HG03095 (cell line): ENCODE results near the gene NPRL2.

Source experiments
- ATAC-seq: cut with Tn5 transposase; IDR thresholded peaks from one replicate; pipeline ENCODE4 v1.9.1; 2021; ENCODE audit warnings: moderate library complexity; ENCODE audit not compliant: unreplicated experiment

The NPRL2 gene

DNA sequence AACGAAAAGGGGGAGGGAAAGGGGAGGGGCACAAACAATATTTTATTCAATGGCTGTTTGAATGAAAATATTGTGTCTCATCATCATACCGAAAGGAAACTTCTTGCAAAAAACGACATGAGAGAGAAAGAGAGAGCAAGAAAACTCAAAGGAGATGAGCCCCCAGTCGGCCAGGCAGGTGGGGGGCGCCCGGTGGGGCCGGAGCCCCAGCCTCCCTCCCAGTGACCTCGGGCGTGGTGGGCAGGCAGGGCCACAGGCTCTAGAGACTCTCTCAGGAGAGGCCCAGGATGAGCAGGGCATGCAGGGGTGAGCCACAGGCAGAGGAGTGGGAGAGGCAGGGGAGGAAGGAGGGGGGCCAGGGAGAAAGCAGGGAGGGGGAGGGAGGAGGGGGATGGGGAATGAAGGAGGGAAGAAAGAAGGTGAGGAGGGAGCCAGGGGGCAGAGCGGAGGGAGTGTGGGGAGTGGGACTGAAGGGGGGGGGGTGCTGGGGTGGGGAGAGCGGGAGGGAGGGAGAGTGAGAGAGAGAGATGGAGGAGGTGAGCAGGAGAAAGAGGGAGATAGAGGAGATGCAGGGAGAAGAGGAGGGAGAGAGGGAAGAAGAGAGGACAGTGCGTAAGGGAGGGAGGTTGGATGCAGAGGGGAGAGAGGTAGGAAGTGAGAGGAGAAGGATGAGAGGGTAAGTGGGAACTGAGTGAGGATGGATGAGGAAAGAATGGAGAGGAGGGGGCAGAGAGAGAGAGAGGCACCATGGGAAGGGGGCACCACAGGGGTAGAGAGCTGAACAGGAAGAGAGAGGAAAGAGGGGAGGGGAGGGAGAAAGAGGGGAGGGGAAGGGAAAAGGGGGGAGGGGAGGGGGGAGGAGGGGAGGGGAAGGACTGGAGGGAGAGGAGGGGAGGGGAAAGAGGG, 22.8 kb upstream of the NPRL2 start:
- ATAC-seq = no peak

GRCh38 chr3:50372349-50372748, 21.8 kb upstream of the NPRL2 start:
- no peak for ATAC-seq

- ATAC-seq = no peak
Measured at GRCh38 chr3:50371133-50371685, 20.6 kb upstream of the NPRL2 start.

DNA sequence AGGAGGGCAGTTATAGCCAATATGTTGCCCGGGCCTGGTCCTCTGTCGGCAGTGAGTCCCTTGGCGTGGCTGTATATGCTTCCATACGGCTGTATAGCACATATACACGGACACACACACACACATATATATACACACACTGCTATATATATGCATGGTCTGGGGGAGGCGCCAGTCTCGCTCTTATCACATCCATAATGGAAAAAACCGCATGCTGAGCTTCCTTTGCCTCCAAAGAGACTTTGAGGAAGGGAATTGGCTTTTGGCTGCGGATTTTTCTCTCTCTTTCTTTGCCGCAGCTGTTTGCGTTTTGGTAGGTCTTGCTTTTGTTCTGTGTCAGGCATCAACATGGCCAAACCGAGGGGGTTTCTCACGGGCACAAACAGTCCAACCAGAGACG, 20.0 kb upstream of the NPRL2 start:
- ATAC-seq = no peak

- ATAC-seq = no peak
Measured at GRCh38 chr3:50369012-50369670, 18.6 kb upstream of the NPRL2 start.

GRCh38 chr3:50365842-50366220, 15.3 kb upstream of the NPRL2 start:
- no peak for ATAC-seq

- ATAC-seq = peak; percentile 77
Measured at GRCh38 chr3:50365080-50365841, 14.7 kb upstream of the NPRL2 start.

- peak; percentile 12 for ATAC-seq
Measured at GRCh38 chr3:50364573-50365079, 14.1 kb upstream of the NPRL2 start.

DNA sequence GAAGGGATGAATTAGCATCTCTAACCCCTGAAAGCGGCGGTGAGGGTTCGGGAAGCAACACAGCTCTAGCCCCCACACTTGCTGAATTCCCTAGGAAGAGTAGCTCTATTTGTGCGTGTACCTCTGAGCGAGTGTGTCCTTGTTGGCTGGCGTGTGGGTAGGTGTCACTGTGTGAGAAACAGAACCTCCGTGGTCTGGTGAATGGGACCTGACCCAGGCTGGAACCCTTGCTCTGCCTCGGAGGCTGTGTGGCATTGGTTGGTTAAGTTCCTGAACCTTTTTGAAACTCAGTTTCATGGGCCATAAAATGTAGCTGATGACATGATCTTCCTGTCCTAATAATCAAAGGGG, 9.2 kb upstream of the NPRL2 start:
- ATAC-seq = peak; percentile 7

GRCh38 chr3:50358911-50359759, 8.6 kb upstream of the NPRL2 start, which contains the start of gene TMEM115:
Gene TMEM115, minus strand, starts transcription at chr3:50359521. Its CDS starts 458 bp downstream, at chr3:50359063.
- peak; percentile 97 for ATAC-seq

DNA sequence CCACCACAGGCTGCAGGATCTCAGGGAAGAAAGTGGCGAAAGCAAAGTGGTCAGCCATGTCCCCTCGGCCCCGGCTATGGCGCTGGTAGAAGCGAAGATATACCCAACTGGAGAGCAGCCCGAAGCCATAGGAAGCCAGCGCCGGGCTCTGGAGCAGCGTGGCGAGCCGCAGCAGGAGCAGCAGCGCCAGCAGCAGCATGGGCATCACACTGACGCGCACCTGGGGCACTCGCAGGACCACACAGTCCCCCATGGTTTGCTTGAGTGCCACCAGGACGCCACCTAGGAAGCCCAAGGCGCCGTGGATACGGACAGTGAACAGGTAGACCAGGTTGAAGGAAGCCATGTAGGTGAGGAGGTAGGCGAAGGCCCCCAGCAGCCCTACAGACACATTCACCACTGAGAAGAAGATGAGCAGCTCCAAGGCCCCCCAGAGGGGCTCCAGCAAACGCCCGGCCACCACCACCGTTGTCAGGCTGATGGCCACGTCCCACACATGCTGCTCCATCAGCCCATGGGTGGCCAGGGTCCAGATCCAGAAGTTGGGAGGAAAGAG, 7.9 kb upstream of the NPRL2 start:
- no peak for ATAC-seq

DNA sequence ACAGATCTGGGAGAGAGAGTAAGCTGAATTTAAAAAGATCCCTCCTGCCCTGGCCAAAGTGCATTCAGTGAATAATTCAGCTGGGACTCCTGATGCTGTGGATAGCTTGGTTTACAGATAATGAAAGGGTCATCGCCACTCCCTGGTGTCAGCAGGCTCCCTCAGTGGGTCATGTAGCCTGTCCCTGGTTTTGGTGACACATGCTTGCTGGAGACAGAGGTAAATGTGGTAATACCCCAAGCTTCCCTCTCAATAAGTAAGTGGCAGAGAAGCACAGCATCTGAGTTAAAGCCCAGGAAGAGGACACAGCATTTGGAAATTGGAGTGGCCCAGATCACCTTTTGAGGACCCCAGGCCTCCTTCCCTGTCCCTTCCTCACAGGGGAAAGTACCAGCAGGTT, 6.9 kb upstream of the NPRL2 start:
- no peak for ATAC-seq

DNA sequence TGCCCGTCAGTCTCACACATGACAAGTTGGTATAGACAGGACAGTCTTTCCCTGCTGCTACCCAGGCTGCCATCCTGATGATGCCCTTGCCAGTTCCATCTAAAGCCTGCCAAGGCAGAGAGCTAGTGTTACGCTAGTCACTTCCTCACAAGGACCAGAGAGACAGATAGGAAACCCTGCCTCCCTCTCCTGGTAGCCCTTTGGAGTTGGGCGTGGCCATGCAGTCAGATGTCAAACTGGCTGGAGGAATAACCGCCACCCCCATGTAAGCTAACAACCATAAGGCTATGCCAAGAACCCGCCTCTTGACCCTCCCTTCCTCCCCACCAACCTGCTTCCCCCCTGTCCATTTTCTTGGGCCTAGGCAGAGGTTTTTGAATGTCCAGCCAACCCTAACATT, 6.0 kb upstream of the NPRL2 start:
- no peak for ATAC-seq

GRCh38 chr3:50355829-50356552, 5.4 kb upstream of the NPRL2 start:
- no peak for ATAC-seq

- no peak for ATAC-seq
Measured at GRCh38 chr3:50354850-50355249, 4.3 kb upstream of the NPRL2 start.

- ATAC-seq = no peak
Measured at GRCh38 chr3:50354186-50354764, 3.7 kb upstream of the NPRL2 start.

GRCh38 chr3:50353245-50354004, 2.9 kb upstream of the NPRL2 start:
- ATAC-seq = no peak

DNA sequence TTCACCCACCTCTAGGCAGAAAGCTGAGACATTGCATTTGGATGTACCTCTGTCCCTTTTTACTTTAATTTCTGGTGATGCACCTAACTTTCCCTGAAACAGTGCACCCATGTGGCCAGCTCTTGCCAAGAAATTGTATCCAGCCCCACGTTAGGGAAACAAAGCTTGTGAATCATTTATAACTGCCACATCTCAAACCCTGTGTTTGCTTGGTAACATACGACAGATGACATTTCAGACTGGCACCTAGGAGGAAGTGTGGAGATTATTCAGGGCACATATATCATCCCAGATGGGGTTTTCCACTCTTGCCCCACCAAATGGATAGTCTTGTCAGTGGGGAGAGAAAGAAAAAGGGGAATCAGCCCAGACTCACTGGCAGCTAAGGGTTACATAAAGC, 2.2 kb upstream of the NPRL2 start:
- ATAC-seq = no peak
